PC-9 (cell line): ENCODE measurements around the gene FAM237B. TPM values are rescaled to one million over a fixed set of nuclear protein-coding genes. Genes with fewer than 3 reads are reported as not detected.

Experiments
- BruUV-seq: library from RNA; stranded (reverse); fragments of 400-500 nt; replicated peaks from 2 replicates; lab custom pipeline; 2021; lab: Mats Ljungman, UMichigan
- CTCF ChIA-PET: fragments of 300-600 bp; sonication (Branson Sonifier 250); formaldehyde crosslinking; loops from one replicate; lab custom pipeline; 2022; ENCODE audit warnings: antibody characterized with exemption; lab: Charles Lee
- POLR2A ChIA-PET: fragments of 300-600 bp; sonication (Branson Sonifier 250); formaldehyde crosslinking; loops from one replicate; lab custom pipeline; 2022; ENCODE audit warnings: antibody characterized with exemption; ENCODE audit not compliant: unreplicated experiment; lab: Charles Lee
- DNase-seq, 2 experiments: peaks; one replicate each; pipeline versions ENCODE4 v3.0.0 to v3.0.0-alpha.2; 2015 to 2022; ENCODE audit warnings: mixed read lengths in 1 of 2
- H2AFZ ChIP-seq: fragments of 200-600 bp; sonication (generic); 2 replicates; pipeline ENCODE4 v1.8.1; 2017; ENCODE audit warnings: antibody characterized with exemption
- H3F3A ChIP-seq: fragments of 200-600 bp; sonication (generic); 2 replicates; pipeline ENCODE4 v1.8.1; 2017; ENCODE audit warnings: antibody characterized with exemption, mild to moderate bottlenecking, low read depth; ENCODE audit not compliant: insufficient read depth
- H3K27ac ChIP-seq: fragments of 200-600 bp; sonication (generic); 2 replicates; pipeline ENCODE4 v1.6.1; 2016; ENCODE audit warnings: mixed run types
- H3K27me3 ChIP-seq: fragments of 200-600 bp; sonication (generic); 2 replicates; pipeline ENCODE4 v1.6.1; 2016; ENCODE audit warnings: low read depth, mixed run types; ENCODE audit not compliant: insufficient read depth
- H3K36me3 ChIP-seq: fragments of 200-600 bp; sonication (generic); 2 replicates; pipeline ENCODE4 v1.6.1; 2016; ENCODE audit warnings: low read depth, mixed run types
- H3K4me1 ChIP-seq: fragments of 200-600 bp; sonication (generic); replicated peaks from 2 replicates; pipeline ENCODE4 v1.6.1; 2016; ENCODE audit warnings: mixed run types; ENCODE audit not compliant: insufficient read depth
- H3K4me2 ChIP-seq: fragments of 200-600 bp; sonication (generic); 2 replicates; pipeline ENCODE4 v1.6.1; 2017; ENCODE audit warnings: mixed run types
- H3K4me3 ChIP-seq: fragments of 200-600 bp; sonication (generic); 2 replicates; pipeline ENCODE4 v1.6.1; 2016; ENCODE audit warnings: mixed run types
- H3K79me2 ChIP-seq: fragments of 200-600 bp; sonication (generic); 2 replicates; pipeline ENCODE4 v1.6.1; 2017; ENCODE audit warnings: low read depth, mixed run types
- H3K9me2 ChIP-seq: fragments of 200-600 bp; sonication (generic); 2 replicates; pipeline ENCODE4 v1.8.1; 2017; ENCODE audit warnings: mild to moderate bottlenecking; ENCODE audit not compliant: insufficient read depth
- H3K9me3 ChIP-seq: fragments of 200-600 bp; sonication (generic); 2 replicates; pipeline ENCODE4 v1.8.1; 2016; ENCODE audit warnings: low read depth; ENCODE audit not compliant: insufficient read depth
- H4K20me1 ChIP-seq: fragments of 200-600 bp; sonication (generic); 2 replicates; pipeline ENCODE4 v1.8.1; 2017; ENCODE audit not compliant: insufficient read depth
- CTCF ChIP-seq: fragments of 200-600 bp; sonication (generic); conservative IDR thresholded peaks from 2 replicates; pipeline ENCODE4 v1.6.1; 2017; ENCODE audit warnings: mixed run types, antibody characterized with exemption, mild to moderate bottlenecking, moderate library complexity
- EZH2 ChIP-seq: fragments of 200-600 bp; sonication (generic); IDR thresholded peaks from 2 replicates; pipeline ENCODE4 v1.8.0; 2017; ENCODE audit warnings: antibody characterized with exemption, low read depth
- intact Hi-C: fragments of 100-400 bp; cut with micrococcal nuclease; formaldehyde crosslinking; loops from one replicate; pipeline ENCODE4 v1.10.0; 2022; ENCODE audit not compliant: unreplicated experiment
- total RNA-seq: library from RNA; stranded (reverse); gene quantifications from 2 replicates; pipeline ENCODE4 v1.2.3, GENCODE V29; 2021

Gene FAM237B
- total RNA-seq, 1 experiment from 2014 or later = not detected

DNA sequence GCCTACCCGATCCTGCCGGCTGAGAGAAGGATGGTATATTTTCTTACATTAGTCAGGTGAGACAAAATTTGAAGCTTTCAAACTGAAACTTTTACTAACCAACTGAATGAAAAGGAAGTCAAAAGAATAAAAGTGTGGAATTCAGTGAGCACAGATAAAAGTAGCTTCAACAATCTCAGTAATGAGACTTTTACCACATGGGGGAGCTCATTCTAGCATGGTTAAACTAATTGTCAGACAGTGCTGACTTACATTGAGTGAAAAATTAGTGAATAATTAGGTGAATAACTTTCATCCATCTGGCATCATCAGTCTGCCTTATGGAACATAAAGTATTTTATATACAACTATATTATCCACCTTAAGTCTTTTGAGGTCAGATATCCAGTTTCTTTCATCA lies 8.4 kb downstream of the FAM237B start:
- no peak overlapping the region for H3K4me3 ChIP-seq
- CTCF ChIA-PET = interaction anchor here (0.6 to 1.4 kb wide), 3 partner anchors 98 to 115 kb away, joined by 3 to 6 read pairs (median 3); partner anchors contain the start of gene STEAP2
- H3K27me3 ChIP-seq = no peaks in the 10 kb centered on the region
- no peaks in the 10 kb centered on the region for H3K79me2 ChIP-seq
- no peaks in the 10 kb centered on the region for H3K9me3 ChIP-seq
- H3K36me3 ChIP-seq = no peaks in the 10 kb centered on the region
- TF ChIP-seq CTCF = no peak; the same call in 1 of the 2 replicates
- TF ChIP-seq EZH2 = no peak
- POLR2A ChIA-PET = interaction anchor here (0.7 kb wide), 2 partner anchors 100 to 115 kb away, joined by 3 to 6 read pairs; no protein-coding TSS in a partner anchor
- no peak for DNase-seq
- H3K9me2 ChIP-seq = no peaks in the 10 kb centered on the region
- intact Hi-C loops = no loop called here
- no peak overlapping the region for H2AFZ ChIP-seq
- H4K20me1 ChIP-seq = no peaks in the 10 kb centered on the region
- no TSS peak for BruUV-seq
- H3K4me2 ChIP-seq = no peak overlapping the region
- no peaks in the 10 kb centered on the region for H3F3A ChIP-seq
- H3K27ac ChIP-seq = no peak overlapping the region
- H3K4me1 ChIP-seq = no peaks in the 10 kb centered on the region

DNA sequence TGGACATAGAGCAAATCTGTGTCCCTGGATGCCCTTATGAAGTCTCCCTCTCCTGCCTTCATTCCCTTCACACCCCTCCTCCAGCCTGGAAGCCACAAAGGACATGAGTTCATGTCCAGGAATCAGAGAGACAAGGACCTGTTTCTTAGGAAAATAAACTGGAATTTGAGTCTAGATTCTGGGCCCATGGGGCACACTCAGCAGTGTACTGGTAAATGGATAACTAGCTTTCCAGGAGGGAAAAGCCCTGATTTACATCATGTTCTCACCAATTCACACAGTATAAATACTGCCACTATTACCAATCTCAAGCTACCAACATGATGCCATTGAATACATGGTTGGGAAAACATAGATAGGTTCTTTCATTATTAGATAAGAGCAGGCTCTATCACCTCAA lies 9.9 kb downstream of the FAM237B start:
- CTCF ChIA-PET = no interaction called here
- H4K20me1 ChIP-seq = no peaks in the 10 kb centered on the region
- no peak overlapping the region for H2AFZ ChIP-seq
- no peak overlapping the region for H3K4me3 ChIP-seq
- H3K4me1 ChIP-seq = no peaks in the 10 kb centered on the region
- no peak for DNase-seq
- TF ChIP-seq CTCF (no peak), EZH2 (no peak)
- no TSS peak for BruUV-seq
- intact Hi-C loops = no loop called here
- H3K27me3 ChIP-seq = no peaks in the 10 kb centered on the region
- no peaks in the 10 kb centered on the region for H3K9me3 ChIP-seq
- no peak overlapping the region for H3K27ac ChIP-seq
- H3K4me2 ChIP-seq = no peak overlapping the region
- POLR2A ChIA-PET = no interaction called here
- H3K9me2 ChIP-seq = no peaks in the 10 kb centered on the region
- H3F3A ChIP-seq = no peaks in the 10 kb centered on the region
- H3K36me3 ChIP-seq = 0 out of 2 replicates have a peak, but pooled peaks cover 7% of the 10 kb centered on the region
- H3K79me2 ChIP-seq = no peaks in the 10 kb centered on the region

DNA sequence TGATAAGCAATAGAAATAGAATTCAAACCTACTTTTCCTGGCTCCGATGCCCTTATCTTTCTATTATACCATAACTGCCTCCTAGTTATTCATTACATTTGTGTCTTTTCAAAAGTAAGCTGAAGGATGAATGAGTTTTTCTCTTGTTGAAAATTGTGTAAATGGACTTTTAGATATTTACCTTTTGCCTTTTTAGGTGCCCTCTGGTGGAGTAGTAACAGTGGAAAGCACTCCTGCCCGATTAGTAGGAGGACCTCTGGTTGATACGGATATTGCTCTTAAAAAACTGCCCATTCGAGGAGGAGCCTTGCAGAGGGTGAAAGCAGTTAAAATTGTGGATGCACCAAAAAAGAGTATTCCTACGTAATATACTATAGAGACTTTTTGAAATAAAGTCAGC lies 11.2 kb downstream of the FAM237B start:
- Histone ChIP-seq H2AFZ (no peak overlapping the region), H3K27me3 (no peaks in the 10 kb centered on the region), H3K36me3 (0 out of 2 replicates have a peak, but pooled peaks cover 7% of the 10 kb centered on the region), H3K4me1 (no peaks in the 10 kb centered on the region), H3K27ac (no peak overlapping the region), H3F3A (no peaks in the 10 kb centered on the region), H3K4me2 (no peak overlapping the region), H4K20me1 (no peaks in the 10 kb centered on the region), H3K4me3 (no peak overlapping the region), H3K9me3 (no peaks in the 10 kb centered on the region), H3K79me2 (no peaks in the 10 kb centered on the region), H3K9me2 (no peaks in the 10 kb centered on the region)
- CTCF ChIA-PET = no interaction called here
- POLR2A ChIA-PET = no interaction called here
- no TSS peak for BruUV-seq
- TF ChIP-seq EZH2 = no peak
- TF ChIP-seq CTCF = no peak
- intact Hi-C loops = no loop called here
- DNase-seq = no peak
